Thyroid gland (tissue), 4 donors: ENCODE data around the gene BCL2L2. TPM values are rescaled to one million over a fixed set of nuclear protein-coding genes. Genes with fewer than 3 reads are reported as not detected.

Experiments
- DNase-seq, 2 donors: peaks; one replicate each; pipeline ENCODE4 v3.0.0-alpha.2; 2019
- H3K27ac ChIP-seq, 3 donors: fragments of 200-600 bp; sonication (generic); 1 replicate in 2 of 3; 2 replicates in 1 of 3; pipeline ENCODE4 v1.5.1; 2016 to 2019; ENCODE audit warnings: mild to moderate bottlenecking in 1 of 3, moderate library complexity in 1 of 3
- H3K27me3 ChIP-seq: fragments of 200-600 bp; sonication (generic); one replicate; pipeline ENCODE4 v1.5.1; 2019
- H3K36me3 ChIP-seq, 2 donors: fragments of 200-600 bp; sonication (generic); one replicate each; pipeline ENCODE4 v1.5.1; 2016 to 2019
- H3K4me1 ChIP-seq, 2 donors: fragments of 200-600 bp; sonication (generic); one replicate each; pipeline ENCODE4 v1.5.1; 2017 to 2019
- H3K4me3 ChIP-seq, 3 donors: fragments of 200-600 bp; sonication (generic); replicated peaks in 1 of 3; 1 replicate in 2 of 3; 2 replicates in 1 of 3; pipeline ENCODE4 v1.5.1; 2016; ENCODE audit warnings: mild to moderate bottlenecking in 1 of 3
- H3K9me3 ChIP-seq: fragments of 200-600 bp; sonication (generic); one replicate; pipeline ENCODE4 v1.5.1; 2017
- POLR2A ChIP-seq, 2 donors: fragments of 450-650 bp; IDR thresholded peaks; one replicate each; pipeline ENCODE4 v1.6.1; 2017; ENCODE audit warnings: antibody characterized with exemption in 2 of 2, mild to moderate bottlenecking in 2 of 2, moderate library complexity in 1 of 2
- WGBS, 2 donors: methylation state at CpG; one replicate each; pipeline ENCODE4 v1.1.5; 2017; 5-methylcytosine and 5-hydroxymethylcytosine counted together
- intact Hi-C: fragments of 100-400 bp; cut with DNase I; formaldehyde crosslinking; loops from one replicate; pipeline ENCODE4 v1.15.1; 2023
- total RNA-seq, 4 donors: library from RNA; depleted of rRNA; stranded (reverse); fragments of >200 nt; gene quantifications; one replicate each; pipeline ENCODE4 v1.2.3, GENCODE V29; 2016
- TF ChIP-seq, protein P1 (sequence below), 6 experiments: fragments of 200-600 bp in 3 of 6; fragments of 450-650 bp in 3 of 6; sonication (generic) in 3 of 6; IDR thresholded peaks; one replicate each; pipeline ENCODE4 v1.5.1; 2016 to 2019; ENCODE audit warnings: antibody characterized with exemption in 6 of 6, mild to moderate bottlenecking in 2 of 6, inconsistent platforms in 1 of 6, moderate library complexity in 1 of 6

Gene BCL2L2
- total RNA-seq, 4 donors from 2014 or later: 37.3 to 52.8 (median 46.1) TPM

- H3K4me3 ChIP-seq: no peak overlapping the region
- no peak overlapping the region for H3K27ac ChIP-seq
- H3K36me3 ChIP-seq: no peaks in the 10 kb centered on the region
- intact Hi-C loops: no loop called here
- no peak for TF ChIP-seq POLR2A (IDR thresholded peaks at IDR 0.05)
- H3K27me3 ChIP-seq: no peaks in the 10 kb centered on the region
- no peak for DNase-seq
- no peaks in the 10 kb centered on the region for H3K9me3 ChIP-seq
- H3K4me1 ChIP-seq: peaks cover 0 to 6% of the 10 kb centered on the region in 2 donors
- 91 to 93% methylated on average over 11 to 18 of the region's 19 CpGs for WGBS, 2 donors
Measured at GRCh38 chr14:23347406-23348296, 41.0 kb downstream of the BCL2L2 start.

GRCh38 chr14:23348297-23348655 lies 41.6 kb downstream of the BCL2L2 start:
- Histone ChIP-seq H3K27me3 (no peaks in the 10 kb centered on the region), H3K36me3 (no peaks in the 10 kb centered on the region), H3K4me1 (peaks cover 0 to 10% of the 10 kb centered on the region in 2 donors), H3K27ac (no peak overlapping the region), H3K4me3 (no peak overlapping the region), H3K9me3 (no peaks in the 10 kb centered on the region)
- intact Hi-C loops: no loop called here
- 88% methylated on average over 6 of the region's 6 CpGs for WGBS, 2 donors
- TF ChIP-seq POLR2A (IDR thresholded peaks at IDR 0.05): no peak
- TF ChIP-seq, protein P1, sequence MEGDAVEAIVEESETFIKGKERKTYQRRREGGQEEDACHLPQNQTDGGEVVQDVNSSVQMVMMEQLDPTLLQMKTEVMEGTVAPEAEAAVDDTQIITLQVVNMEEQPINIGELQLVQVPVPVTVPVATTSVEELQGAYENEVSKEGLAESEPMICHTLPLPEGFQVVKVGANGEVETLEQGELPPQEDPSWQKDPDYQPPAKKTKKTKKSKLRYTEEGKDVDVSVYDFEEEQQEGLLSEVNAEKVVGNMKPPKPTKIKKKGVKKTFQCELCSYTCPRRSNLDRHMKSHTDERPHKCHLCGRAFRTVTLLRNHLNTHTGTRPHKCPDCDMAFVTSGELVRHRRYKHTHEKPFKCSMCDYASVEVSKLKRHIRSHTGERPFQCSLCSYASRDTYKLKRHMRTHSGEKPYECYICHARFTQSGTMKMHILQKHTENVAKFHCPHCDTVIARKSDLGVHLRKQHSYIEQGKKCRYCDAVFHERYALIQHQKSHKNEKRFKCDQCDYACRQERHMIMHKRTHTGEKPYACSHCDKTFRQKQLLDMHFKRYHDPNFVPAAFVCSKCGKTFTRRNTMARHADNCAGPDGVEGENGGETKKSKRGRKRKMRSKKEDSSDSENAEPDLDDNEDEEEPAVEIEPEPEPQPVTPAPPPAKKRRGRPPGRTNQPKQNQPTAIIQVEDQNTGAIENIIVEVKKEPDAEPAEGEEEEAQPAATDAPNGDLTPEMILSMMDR (IDR thresholded peaks at IDR 0.05): no peak
- no peak for DNase-seq

DNA sequence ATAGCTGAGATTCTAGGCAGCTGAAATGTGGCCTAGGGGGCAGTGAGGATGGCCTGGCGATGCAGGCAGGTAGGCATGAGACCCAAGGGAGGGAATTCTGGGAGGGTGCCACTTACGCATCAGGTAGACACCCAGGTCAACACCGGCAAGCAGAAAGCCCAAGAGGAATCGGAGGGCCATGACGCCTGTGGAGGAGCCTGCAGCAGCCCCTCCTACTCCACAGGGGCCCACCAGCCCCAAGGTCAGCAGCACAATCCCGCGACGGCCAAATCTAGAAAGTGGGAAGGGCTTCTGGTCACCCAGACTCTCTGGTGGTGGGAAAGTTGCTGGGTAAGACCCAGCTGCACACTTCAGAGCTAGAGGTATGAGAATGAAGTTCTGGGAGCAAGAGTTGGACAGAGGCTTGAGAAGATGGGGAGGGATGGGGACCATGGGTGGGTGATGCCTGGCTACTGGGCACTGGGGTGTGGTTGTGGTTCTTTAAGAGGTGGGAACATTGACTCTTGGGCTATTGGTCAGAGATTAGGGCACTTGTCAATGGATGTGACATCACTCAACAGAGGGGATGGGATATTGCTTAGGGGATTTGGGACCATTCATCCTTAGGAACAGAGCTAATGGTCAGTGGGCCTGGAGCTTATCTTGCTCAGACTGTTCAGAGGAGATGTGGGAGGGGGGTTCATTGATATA lies 42.7 kb downstream of the BCL2L2 start:
- DNase-seq: no peak
- H3K27ac ChIP-seq: no peak overlapping the region
- 87 to 94% methylated on average over 5 to 7 of the region's 8 CpGs for WGBS, 2 donors
- TF ChIP-seq POLR2A (IDR thresholded peaks at IDR 0.05): no peak
- TF ChIP-seq, protein P1 (IDR thresholded peaks at IDR 0.05): no peak
- H3K4me1 ChIP-seq: peaks cover 0 to 12% of the 10 kb centered on the region in 2 donors
- no peaks in the 10 kb centered on the region for H3K27me3 ChIP-seq
- H3K9me3 ChIP-seq: no peaks in the 10 kb centered on the region
- intact Hi-C loops: no loop called here
- no peak overlapping the region for H3K4me3 ChIP-seq
- no peaks in the 10 kb centered on the region for H3K36me3 ChIP-seq

DNA sequence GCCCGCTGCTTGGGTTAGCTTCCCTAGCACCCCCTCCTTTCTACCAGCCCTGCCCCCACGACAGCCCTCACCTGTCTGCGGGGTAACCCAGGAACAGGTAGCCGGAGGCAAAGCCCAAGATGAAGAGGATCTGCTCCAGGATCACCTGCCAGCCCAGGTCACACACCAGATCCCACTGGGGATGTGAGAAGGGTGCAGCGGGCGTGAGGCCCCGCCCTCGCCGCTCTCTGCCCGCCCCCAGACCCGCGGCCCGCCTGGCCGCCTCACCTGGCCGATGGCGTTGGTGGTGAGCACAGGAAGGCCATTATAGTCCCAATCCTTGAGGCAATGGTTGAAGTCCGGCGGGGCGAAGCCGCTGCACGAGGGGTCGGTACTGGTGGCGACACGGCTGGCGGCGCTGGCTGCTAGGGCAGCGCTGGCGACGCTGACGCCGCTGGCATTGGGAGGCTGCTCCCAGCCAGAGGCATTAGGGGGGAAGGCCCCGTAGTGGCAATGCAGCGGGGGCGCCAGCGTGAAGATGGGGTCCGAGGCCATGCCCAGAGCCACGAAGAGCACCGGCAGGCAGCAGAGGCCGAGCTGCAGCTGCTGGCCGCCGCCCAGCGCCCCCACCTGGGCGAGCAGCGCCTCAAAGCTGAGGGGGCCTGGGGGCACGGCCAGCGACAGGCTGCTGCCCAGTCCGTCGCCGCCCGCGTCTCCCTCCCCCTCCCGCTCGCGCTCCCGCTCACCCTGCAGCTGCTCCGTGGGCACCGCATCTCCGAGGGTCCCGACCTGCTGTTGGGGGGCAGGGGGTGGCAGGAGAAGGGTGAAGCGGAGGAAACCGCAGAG lies 45.3 kb downstream of the BCL2L2 start:
- H3K4me1 ChIP-seq: peaks cover 0 to 12% of the 10 kb centered on the region in 2 donors
- peak overlapping the region; percentile 73 to 80 (median 78) for H3K4me3 ChIP-seq
- 7 to 11% methylated on average over 22 to 23 of the region's 61 CpGs for WGBS, 2 donors
- no peak overlapping the region for H3K27ac ChIP-seq
- no peaks in the 10 kb centered on the region for H3K9me3 ChIP-seq
- H3K27me3 ChIP-seq: no peaks in the 10 kb centered on the region
- intact Hi-C loops: no loop called here
- TF ChIP-seq POLR2A (IDR thresholded peaks at IDR 0.05): peak in 1 of 2 donors; percentile 15
- TF ChIP-seq, protein P1 (IDR thresholded peaks at IDR 0.05): no peak
- DNase-seq: peak; percentile 29 to 32
- no peaks in the 10 kb centered on the region for H3K36me3 ChIP-seq
